T-helper 2 cell (primary cell): ENCODE data around the gene CHL1.

Experiments used
- DNase-seq, 5 experiments: peaks; one replicate each; pipeline versions ENCODE4 v3.0.0 to v3.0.0-alpha.2; 2012 to 2022

CHL1 gene

GRCh38 chr3:228442-229182 is 32.0 kb downstream of the CHL1 start:
- DNase-seq: no peak

GRCh38 chr3:229183-229661 is 32.7 kb downstream of the CHL1 start:
- DNase-seq: no peak

- DNase-seq: no peak
Observed at GRCh38 chr3:236881-237280, 40.3 kb downstream of the CHL1 start.

GRCh38 chr3:242602-243355 is 46.2 kb downstream of the CHL1 start:
- DNase-seq: no peak

- no peak for DNase-seq
Observed at GRCh38 chr3:243356-243725, 46.8 kb downstream of the CHL1 start.

GRCh38 chr3:244041-244440 is 47.5 kb downstream of the CHL1 start:
- no peak for DNase-seq

- no peak for DNase-seq
Observed at GRCh38 chr3:247916-248315, 51.4 kb downstream of the CHL1 start.

- no peak for DNase-seq
Observed at GRCh38 chr3:248864-249520, 52.4 kb downstream of the CHL1 start.

- no peak for DNase-seq
Observed at GRCh38 chr3:249587-250262, 53.2 kb downstream of the CHL1 start.

GRCh38 chr3:256501-256900 is 59.9 kb downstream of the CHL1 start:
- DNase-seq: no peak

- DNase-seq: no peak
Observed at GRCh38 chr3:257826-258225, 61.3 kb downstream of the CHL1 start.

- DNase-seq: no peak
Observed at GRCh38 chr3:260898-261297, 64.3 kb downstream of the CHL1 start.

- DNase-seq: no peak
Observed at GRCh38 chr3:263393-263792, 66.8 kb downstream of the CHL1 start.

- DNase-seq: no peak
Observed at GRCh38 chr3:264394-265156, 68.0 kb downstream of the CHL1 start.

- no peak for DNase-seq
Observed at GRCh38 chr3:267101-267500, 70.5 kb downstream of the CHL1 start.

GRCh38 chr3:270688-271087 is 74.1 kb downstream of the CHL1 start:
- DNase-seq: no peak

GRCh38 chr3:274927-275326 is 78.4 kb downstream of the CHL1 start:
- DNase-seq: no peak

- DNase-seq: no peak
Observed at GRCh38 chr3:277873-278272, 81.3 kb downstream of the CHL1 start.

GRCh38 chr3:278300-279064 is 81.9 kb downstream of the CHL1 start:
- DNase-seq: no peak

GRCh38 chr3:279325-279724 is 82.8 kb downstream of the CHL1 start:
- DNase-seq: no peak

- DNase-seq: no peak
Observed at GRCh38 chr3:280681-281080, 84.1 kb downstream of the CHL1 start.

GRCh38 chr3:284322-284721 is 87.8 kb downstream of the CHL1 start:
- DNase-seq: no peak
